H1 (cell line): ENCODE data around the gene SLC18A3.

Source experiments
- POLR2AphosphoS5 ChIP-seq: IDR thresholded peaks from 2 replicates; pipeline ENCODE4 v1.6.1; 2011; ENCODE audit warnings: low read depth, low read length
- SIRT6 ChIP-seq: IDR thresholded peaks from one replicate; pipeline ENCODE4 v1.7.1; 2012; ENCODE audit warnings: low read length, inconsistent platforms
- TF ChIP-seq, protein P1 (sequence below): IDR thresholded peaks from 2 replicates; pipeline ENCODE4 v1.6.1; 2011; ENCODE audit warnings: low read depth, mild to moderate bottlenecking, low read length; ENCODE audit not compliant: insufficient read depth

DNA sequence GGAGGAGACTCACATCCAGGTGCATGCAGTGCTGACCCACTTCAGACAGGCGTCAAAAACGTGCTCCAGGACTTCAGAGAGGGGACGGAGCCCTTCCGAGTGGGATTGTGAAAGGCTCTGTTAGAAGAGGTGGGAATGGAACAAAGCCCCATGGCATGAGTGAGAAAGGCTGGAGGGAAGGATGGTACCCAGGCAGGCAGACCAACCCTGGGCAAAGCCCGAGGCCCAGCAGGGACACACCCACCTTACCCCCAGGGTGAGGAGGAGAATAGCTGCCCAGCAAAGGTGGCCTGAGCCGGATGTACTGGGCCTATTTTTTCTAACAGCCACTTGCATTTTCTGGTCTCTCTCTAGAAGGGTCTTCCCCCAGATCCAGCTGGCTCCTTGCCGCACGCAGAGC is 18.5 kb downstream of the SLC18A3 start:
- TF ChIP-seq, protein P1, sequence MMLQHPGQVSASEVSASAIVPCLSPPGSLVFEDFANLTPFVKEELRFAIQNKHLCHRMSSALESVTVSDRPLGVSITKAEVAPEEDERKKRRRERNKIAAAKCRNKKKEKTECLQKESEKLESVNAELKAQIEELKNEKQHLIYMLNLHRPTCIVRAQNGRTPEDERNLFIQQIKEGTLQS, result no peak
- TF ChIP-seq POLR2AphosphoS5, result no peak
- no peak for TF ChIP-seq SIRT6
